SK-N-SH (cell line): Measurements from ENCODE around the gene ADCY6.

Experiments
- CTCF ChIP-seq: fragments of 200-600 bp; sonication (generic); IDR thresholded peaks from 2 replicates; pipeline ENCODE4 v1.6.1; 2017; ENCODE audit warnings: antibody characterized with exemption, mild to moderate bottlenecking, moderate library complexity
- ELF1 ChIP-seq: IDR thresholded peaks from 2 replicates; pipeline ENCODE4 v1.4.0; 2012
- EP300 ChIP-seq, 2 experiments: IDR thresholded peaks; 2 replicates each; pipeline versions ENCODE4 v1.4.0 to v1.6.1; 2012; ENCODE audit warnings: borderline replicate concordance in 1 of 2, low read depth in 1 of 2, low read length in 1 of 2
- GABPA ChIP-seq: IDR thresholded peaks from 2 replicates; pipeline ENCODE4 v1.4.0; 2012; ENCODE audit warnings: low read depth, mild to moderate bottlenecking
- POLR2AphosphoS5 ChIP-seq: IDR thresholded peaks from 2 replicates; pipeline ENCODE4 v1.6.1; 2012; ENCODE audit warnings: low read depth, low read length
- RAD21 ChIP-seq: IDR thresholded peaks from 2 replicates; pipeline ENCODE4 v1.6.1; 2012; ENCODE audit warnings: mild to moderate bottlenecking, low read length
- TF ChIP-seq, protein P1 (sequence below): fragments of 150-350 bp; IDR thresholded peaks from 2 replicates; pipeline ENCODE4 v1.6.1; 2017; ENCODE audit warnings: antibody characterized with exemption, low read length, low read depth, borderline replicate concordance

DNA sequence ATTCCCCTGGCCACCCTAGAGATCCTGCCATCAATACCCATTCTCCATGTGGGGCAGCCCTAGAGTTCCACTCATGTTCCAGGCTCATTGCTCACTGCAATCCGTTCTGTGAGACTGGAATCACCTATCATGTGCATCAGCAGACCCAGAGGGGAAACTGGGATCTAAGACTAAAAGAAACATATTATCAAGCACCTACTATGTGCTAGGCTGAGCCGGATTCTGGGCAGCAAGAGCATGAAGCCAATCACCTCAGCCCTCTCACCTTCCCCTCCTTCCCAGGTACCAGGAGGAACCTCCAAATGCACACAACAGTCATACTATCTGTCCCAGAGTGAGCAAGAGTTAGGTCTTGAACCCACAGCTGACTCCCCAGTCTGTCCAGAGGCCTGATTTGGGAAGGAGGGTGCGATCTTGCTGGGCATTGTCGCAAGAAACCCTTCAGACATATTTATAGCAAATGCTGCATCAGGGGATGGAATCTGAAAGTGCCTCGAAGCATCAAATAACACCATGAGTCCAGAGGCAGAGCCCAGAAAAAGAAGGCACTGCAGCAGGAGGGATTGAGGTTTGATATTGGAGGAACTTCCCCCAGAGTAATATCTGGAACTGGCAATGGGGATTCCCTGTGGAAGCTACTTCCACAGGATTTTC, 22.7 kb upstream of the ADCY6 start:
- TF ChIP-seq POLR2AphosphoS5 (no peak), GABPA (no peak), CTCF (no peak), RAD21 (no peak), ELF1 (no peak), EP300 (IDR thresholded peaks at IDR 0.05; ENCODE audit: borderline replicate concordance in 1 of 2, low read depth in 1 of 2, low read length in 1 of 2) (no peak)
- TF ChIP-seq, protein P1, sequence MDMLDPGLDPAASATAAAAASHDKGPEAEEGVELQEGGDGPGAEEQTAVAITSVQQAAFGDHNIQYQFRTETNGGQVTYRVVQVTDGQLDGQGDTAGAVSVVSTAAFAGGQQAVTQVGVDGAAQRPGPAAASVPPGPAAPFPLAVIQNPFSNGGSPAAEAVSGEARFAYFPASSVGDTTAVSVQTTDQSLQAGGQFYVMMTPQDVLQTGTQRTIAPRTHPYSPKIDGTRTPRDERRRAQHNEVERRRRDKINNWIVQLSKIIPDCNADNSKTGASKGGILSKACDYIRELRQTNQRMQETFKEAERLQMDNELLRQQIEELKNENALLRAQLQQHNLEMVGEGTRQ = no peak
